Measurements from ENCODE around the gene TPRX2. TPM values are rescaled to one million over a fixed set of nuclear protein-coding genes. Genes with fewer than 3 reads are reported as not detected.
"Not testable (repeated sequence)": the region's sequence is repeated elsewhere in the genome, so short reads cannot be mapped to it uniquely, and the experiment has no call there.

The TPRX2 gene
- total RNA-seq, 1 donor from 2014 or later: not detected

DNA sequence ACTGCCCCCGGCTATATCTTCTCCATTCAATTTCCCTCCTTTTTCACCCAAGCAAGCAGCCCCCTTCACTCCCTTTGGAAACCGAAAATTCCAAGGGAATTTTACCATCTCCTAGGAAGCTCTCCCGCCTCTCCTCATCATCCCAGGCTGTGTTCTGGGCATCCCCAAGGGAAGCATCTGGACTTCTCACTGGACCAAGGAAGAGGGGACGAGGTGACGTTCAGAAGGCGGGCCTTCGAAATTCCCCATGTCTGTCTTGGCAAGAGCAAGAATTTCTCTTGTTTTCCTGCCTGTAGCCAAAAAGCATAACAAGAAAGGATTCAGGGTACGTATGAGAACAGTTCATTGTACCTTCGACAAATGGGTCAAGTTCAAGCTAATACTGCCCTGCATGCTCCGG is 6.1 kb downstream of the TPRX2 start:
- no peaks in the 10 kb centered on the region for H3K9me3 Mint-ChIP-seq
- H3K4me3 Mint-ChIP-seq: no peak overlapping the region
- H3K27me3 Mint-ChIP-seq: peaks cover 3% of the 10 kb centered on the region
- DNase-seq (ENCODE audit: extremely low spot score, unreplicated experiment): no peak
- TF ChIP-seq, protein P1, sequence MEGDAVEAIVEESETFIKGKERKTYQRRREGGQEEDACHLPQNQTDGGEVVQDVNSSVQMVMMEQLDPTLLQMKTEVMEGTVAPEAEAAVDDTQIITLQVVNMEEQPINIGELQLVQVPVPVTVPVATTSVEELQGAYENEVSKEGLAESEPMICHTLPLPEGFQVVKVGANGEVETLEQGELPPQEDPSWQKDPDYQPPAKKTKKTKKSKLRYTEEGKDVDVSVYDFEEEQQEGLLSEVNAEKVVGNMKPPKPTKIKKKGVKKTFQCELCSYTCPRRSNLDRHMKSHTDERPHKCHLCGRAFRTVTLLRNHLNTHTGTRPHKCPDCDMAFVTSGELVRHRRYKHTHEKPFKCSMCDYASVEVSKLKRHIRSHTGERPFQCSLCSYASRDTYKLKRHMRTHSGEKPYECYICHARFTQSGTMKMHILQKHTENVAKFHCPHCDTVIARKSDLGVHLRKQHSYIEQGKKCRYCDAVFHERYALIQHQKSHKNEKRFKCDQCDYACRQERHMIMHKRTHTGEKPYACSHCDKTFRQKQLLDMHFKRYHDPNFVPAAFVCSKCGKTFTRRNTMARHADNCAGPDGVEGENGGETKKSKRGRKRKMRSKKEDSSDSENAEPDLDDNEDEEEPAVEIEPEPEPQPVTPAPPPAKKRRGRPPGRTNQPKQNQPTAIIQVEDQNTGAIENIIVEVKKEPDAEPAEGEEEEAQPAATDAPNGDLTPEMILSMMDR (conservative IDR thresholded peaks at IDR 0.05): no peak
- H3K27ac Mint-ChIP-seq: no peak overlapping the region
- peaks cover 10% of the 10 kb centered on the region for H3K4me1 Mint-ChIP-seq (ENCODE audit: unreplicated experiment)
- H3K36me3 Mint-ChIP-seq: no peaks in the 10 kb centered on the region

GRCh38 chr19:47878906-47879305 is 19.9 kb downstream of the TPRX2 start:
- no peak for DNase-seq (ENCODE audit: extremely low spot score, unreplicated experiment)
- Mint-ChIP-seq H3K4me1 (ENCODE audit: unreplicated experiment) (no peaks in the 10 kb centered on the region), H3K27me3 (no peaks in the 10 kb centered on the region), H3K9me3 (peaks cover 4% of the 10 kb centered on the region), H3K4me3 (no peak overlapping the region), H3K27ac (no peak overlapping the region), H3K36me3 (no peaks in the 10 kb centered on the region)
- TF ChIP-seq, protein P1 (conservative IDR thresholded peaks at IDR 0.05): no peak

- not testable (repeated sequence) for H3K27me3 Mint-ChIP-seq; H3K4me1 Mint-ChIP-seq (ENCODE audit: unreplicated experiment); DNase-seq (ENCODE audit: extremely low spot score, unreplicated experiment); H3K9me3 Mint-ChIP-seq; H3K27ac Mint-ChIP-seq; H3K4me3 Mint-ChIP-seq; H3K36me3 Mint-ChIP-seq
These were observed 20.4 kb downstream of the TPRX2 start for GRCh38 chr19:47879385-47879784.

- Mint-ChIP-seq H3K36me3 (no peaks in the 10 kb centered on the region), H3K27ac (no peak overlapping the region)
These were observed 22.7 kb downstream of the TPRX2 start for GRCh38 chr19:47881757-47882156.

DNA sequence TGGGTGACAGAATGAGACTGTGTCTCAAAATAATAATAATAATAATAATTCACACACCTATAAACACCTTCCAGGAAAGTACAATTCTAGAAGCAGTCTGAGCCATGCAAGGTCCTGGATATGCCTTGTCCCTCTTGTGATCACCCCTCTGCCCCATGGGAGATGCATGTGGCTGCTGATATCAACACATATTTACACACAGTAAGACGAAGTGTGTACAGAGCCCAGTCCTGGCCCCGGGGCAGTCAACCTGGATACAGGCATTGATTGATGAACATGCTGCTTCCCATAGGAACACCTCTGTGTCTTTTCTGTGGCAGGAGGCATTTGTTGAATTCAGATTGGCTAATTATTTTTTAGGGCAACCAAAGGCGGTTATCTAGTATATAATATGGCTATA is 23.9 kb downstream of the TPRX2 start:
- no peak for DNase-seq (ENCODE audit: extremely low spot score, unreplicated experiment)
- Mint-ChIP-seq H3K4me3 (no peak overlapping the region), H3K9me3 (peaks cover 4% of the 10 kb centered on the region), H3K27ac (no peak overlapping the region), H3K4me1 (ENCODE audit: unreplicated experiment) (peaks cover 14% of the 10 kb centered on the region), H3K36me3 (no peaks in the 10 kb centered on the region), H3K27me3 (no peaks in the 10 kb centered on the region)
- TF ChIP-seq, protein P1 (conservative IDR thresholded peaks at IDR 0.05): no peak

More at GRCh38 chr19:47881757-47882156, 22.7 kb downstream of the TPRX2 start:
- H3K27me3 Mint-ChIP-seq: no peaks in the 10 kb centered on the region
- peaks cover 4% of the 10 kb centered on the region for H3K9me3 Mint-ChIP-seq
- no peak for DNase-seq (ENCODE audit: extremely low spot score, unreplicated experiment)
- TF ChIP-seq, protein P1 (conservative IDR thresholded peaks at IDR 0.05): no peak
- peaks cover 13% of the 10 kb centered on the region for H3K4me1 Mint-ChIP-seq (ENCODE audit: unreplicated experiment)
- no peak overlapping the region for H3K4me3 Mint-ChIP-seq

DNA sequence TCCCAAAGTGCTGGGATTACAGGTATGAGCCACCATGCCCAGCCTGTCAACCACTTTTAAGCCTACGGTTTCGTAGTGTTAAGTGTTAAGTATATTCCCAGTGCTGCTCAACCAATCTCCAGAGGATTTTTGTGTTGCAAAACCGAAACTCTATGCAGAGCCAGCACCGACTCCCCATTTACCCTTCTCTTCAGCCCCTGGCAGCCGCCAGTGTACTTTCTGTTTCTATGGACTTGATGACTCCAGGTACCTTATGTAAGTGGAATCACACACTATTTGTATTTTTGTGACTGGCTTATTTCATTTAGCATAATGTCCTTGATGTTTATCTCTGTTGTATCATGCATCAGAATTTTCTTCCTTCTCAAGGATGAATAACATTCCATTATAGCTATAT is 26.0 kb downstream of the TPRX2 start:
- Mint-ChIP-seq H3K27ac (peak overlapping the region; percentile 25), H3K9me3 (no peaks in the 10 kb centered on the region), H3K4me1 (ENCODE audit: unreplicated experiment) (peaks cover 14% of the 10 kb centered on the region), H3K27me3 (no peaks in the 10 kb centered on the region), H3K4me3 (no peak overlapping the region), H3K36me3 (no peaks in the 10 kb centered on the region)
- TF ChIP-seq, protein P1 (conservative IDR thresholded peaks at IDR 0.05): no peak
- DNase-seq (ENCODE audit: extremely low spot score, unreplicated experiment): no peak
